GM12892 (cell line): ENCODE results near the gene ALKBH4.

Experiments used
- POLR2A ChIP-seq: IDR thresholded peaks from 2 replicates; pipeline ENCODE4 v1.6.1; 2011; ENCODE audit warnings: low read depth, low read length, control low read depth
- POLR2AphosphoS5 ChIP-seq: IDR thresholded peaks from 2 replicates; pipeline ENCODE4 v1.6.1; 2011; ENCODE audit warnings: low read depth, low read length, control low read depth

DNA sequence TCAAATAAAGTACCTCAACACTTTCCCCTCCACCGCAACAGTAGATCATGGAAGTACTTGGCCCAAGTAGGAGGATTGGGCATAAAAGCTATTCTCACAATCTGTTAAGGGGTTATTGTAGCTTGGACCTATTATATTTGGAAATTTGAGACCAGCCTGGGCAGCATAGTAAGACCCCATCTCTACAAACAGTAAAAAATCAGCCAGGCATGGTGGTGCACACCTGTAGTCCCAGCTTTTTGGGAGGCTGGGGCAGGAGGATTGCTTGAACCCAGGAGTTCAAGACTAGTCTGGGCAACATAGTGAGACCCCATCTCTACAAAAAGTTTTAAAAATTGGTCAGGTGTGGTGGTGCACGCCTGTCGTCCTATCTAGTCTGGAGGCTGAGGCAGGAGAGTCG lies 55.3 kb downstream of the ALKBH4 start:
- TF ChIP-seq POLR2A (no peak), POLR2AphosphoS5 (no peak)
